GM18951 (cell line): Measurements from ENCODE around the gene CEACAM6.
"Not testable (repeated sequence)": the region's sequence is repeated elsewhere in the genome, so short reads cannot be mapped to it uniquely, and the experiment has no call there.

Source experiments
- POLR2A ChIP-seq: IDR thresholded peaks from 4 replicates; pipeline ENCODE4 v1.6.1; 2011; ENCODE audit warnings: mild to moderate bottlenecking; ENCODE audit not compliant: insufficient read length, insufficient read depth; ENCODE audit errors: extremely low read depth
- in situ Hi-C: fragments of 300-500 bp; cut with MboI; formaldehyde crosslinking; loops from one replicate; pipeline ENCODE4 v1.12.0; 2022; ENCODE audit warnings: low sequenced_read_pairs, mixed read lengths, inconsistent platforms; ENCODE audit not compliant: unreplicated experiment

CEACAM6 gene

GRCh38 chr19:41734585-41734984 lies 20.7 kb upstream of the CEACAM6 start:
- TF ChIP-seq POLR2A, result no peak
- in situ Hi-C loops, result no loop called here

GRCh38 chr19:41735071-41735600 lies 20.2 kb upstream of the CEACAM6 start:
- in situ Hi-C loops, result no loop called here
- no peak for TF ChIP-seq POLR2A

- TF ChIP-seq POLR2A, result no peak
- in situ Hi-C loops, result no loop called here
Measured at GRCh38 chr19:41739361-41739760, 16.0 kb upstream of the CEACAM6 start.

GRCh38 chr19:41740415-41741243 lies 14.7 kb upstream of the CEACAM6 start:
- in situ Hi-C loops, result no loop called here
- no peak for TF ChIP-seq POLR2A

- in situ Hi-C loops, result no loop called here
- TF ChIP-seq POLR2A, result no peak
Measured at GRCh38 chr19:41741244-41741554, 14.1 kb upstream of the CEACAM6 start.

- in situ Hi-C loops, result no loop called here
- TF ChIP-seq POLR2A, result no peak
Measured at GRCh38 chr19:41744850-41745249, 10.5 kb upstream of the CEACAM6 start.

- TF ChIP-seq POLR2A, result no peak
- in situ Hi-C loops, result no loop called here
Measured at GRCh38 chr19:41745756-41746155, 9.6 kb upstream of the CEACAM6 start.

GRCh38 chr19:41746593-41747227 lies 8.6 kb upstream of the CEACAM6 start:
- TF ChIP-seq POLR2A, result no peak
- in situ Hi-C loops, result no loop called here

GRCh38 chr19:41748012-41748411 lies 7.3 kb upstream of the CEACAM6 start:
- in situ Hi-C loops, result no loop called here
- no peak for TF ChIP-seq POLR2A

GRCh38 chr19:41750248-41751134 lies 4.8 kb upstream of the CEACAM6 start:
- in situ Hi-C loops, result not testable (repeated sequence)

GRCh38 chr19:41753159-41753558 lies 2.2 kb upstream of the CEACAM6 start:
- in situ Hi-C loops, result no loop called here
- TF ChIP-seq POLR2A, result no peak

- no peak for TF ChIP-seq POLR2A
- in situ Hi-C loops, result no loop called here
Measured at GRCh38 chr19:41753936-41754529, 1.3 kb upstream of the CEACAM6 start.

- in situ Hi-C loops, result no loop called here
Measured at GRCh38 chr19:41758846-41759245, 3.5 kb downstream of the CEACAM6 start.

More at GRCh38 chr19:41758846-41759245, 3.5 kb downstream of the CEACAM6 start:
- no peak for TF ChIP-seq POLR2A
